Measurements from ENCODE around the gene CAMTA2. TPM values are rescaled to one million over a fixed set of nuclear protein-coding genes. Genes with fewer than 3 reads are reported as not detected.

Gene CAMTA2
- total RNA-seq, 1 donor from 2014 or later: 12.5 TPM

- Mint-ChIP-seq H3K4me1 (peaks cover 48% of the 10 kb centered on the region), H3K27ac (ENCODE audit: unreplicated experiment) (peak overlapping the region; percentile 96), H3K9me3 (no peaks in the 10 kb centered on the region), H3K36me3 (ENCODE audit: low read depth) (peaks cover 12% of the 10 kb centered on the region), H3K27me3 (ENCODE audit: low read depth) (peaks cover 6% of the 10 kb centered on the region), H3K4me3 (peak overlapping the region; percentile 96)
- peak; percentile 30 for DNase-seq (ENCODE audit: low read depth, low spot score)
- TF ChIP-seq, protein P1, sequence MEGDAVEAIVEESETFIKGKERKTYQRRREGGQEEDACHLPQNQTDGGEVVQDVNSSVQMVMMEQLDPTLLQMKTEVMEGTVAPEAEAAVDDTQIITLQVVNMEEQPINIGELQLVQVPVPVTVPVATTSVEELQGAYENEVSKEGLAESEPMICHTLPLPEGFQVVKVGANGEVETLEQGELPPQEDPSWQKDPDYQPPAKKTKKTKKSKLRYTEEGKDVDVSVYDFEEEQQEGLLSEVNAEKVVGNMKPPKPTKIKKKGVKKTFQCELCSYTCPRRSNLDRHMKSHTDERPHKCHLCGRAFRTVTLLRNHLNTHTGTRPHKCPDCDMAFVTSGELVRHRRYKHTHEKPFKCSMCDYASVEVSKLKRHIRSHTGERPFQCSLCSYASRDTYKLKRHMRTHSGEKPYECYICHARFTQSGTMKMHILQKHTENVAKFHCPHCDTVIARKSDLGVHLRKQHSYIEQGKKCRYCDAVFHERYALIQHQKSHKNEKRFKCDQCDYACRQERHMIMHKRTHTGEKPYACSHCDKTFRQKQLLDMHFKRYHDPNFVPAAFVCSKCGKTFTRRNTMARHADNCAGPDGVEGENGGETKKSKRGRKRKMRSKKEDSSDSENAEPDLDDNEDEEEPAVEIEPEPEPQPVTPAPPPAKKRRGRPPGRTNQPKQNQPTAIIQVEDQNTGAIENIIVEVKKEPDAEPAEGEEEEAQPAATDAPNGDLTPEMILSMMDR (conservative IDR thresholded peaks at IDR 0.05): no peak
Measured at GRCh38 chr17:4939546-4939795, 48.0 kb downstream of the CAMTA2 start.

- Mint-ChIP-seq H3K4me1 (peaks cover 51% of the 10 kb centered on the region), H3K9me3 (no peaks in the 10 kb centered on the region), H3K36me3 (ENCODE audit: low read depth) (peaks cover 10% of the 10 kb centered on the region), H3K27me3 (ENCODE audit: low read depth) (peaks cover 6% of the 10 kb centered on the region), H3K27ac (ENCODE audit: unreplicated experiment) (peak overlapping the region; percentile 96), H3K4me3 (peak overlapping the region; percentile 96)
- TF ChIP-seq, protein P1 (conservative IDR thresholded peaks at IDR 0.05): no peak
- DNase-seq (ENCODE audit: low read depth, low spot score): no peak
Measured at GRCh38 chr17:4938688-4939545, 48.6 kb downstream of the CAMTA2 start.

DNA sequence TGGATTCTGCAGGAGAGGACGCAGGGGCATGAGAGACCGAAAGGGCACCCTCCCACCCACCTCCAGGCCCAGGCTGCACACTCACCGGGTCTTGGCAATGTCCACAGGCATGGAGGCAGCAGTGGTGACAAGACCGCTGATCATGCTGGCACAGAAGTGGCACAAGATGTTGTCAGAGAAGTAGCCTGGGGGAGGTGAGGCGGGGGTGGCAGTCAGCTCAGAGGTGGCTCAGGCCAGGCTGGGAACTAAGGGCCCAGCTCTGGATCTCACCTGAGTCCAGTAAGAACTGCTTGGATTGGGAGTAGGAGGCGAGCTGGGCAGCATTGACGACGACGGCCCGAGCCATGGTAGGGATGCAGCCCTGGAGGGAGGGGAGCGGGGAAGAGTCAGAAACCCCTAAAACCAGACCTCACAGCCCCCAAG, 49.4 kb downstream of the CAMTA2 start:
- TF ChIP-seq, protein P1 (conservative IDR thresholded peaks at IDR 0.05): no peak
- Mint-ChIP-seq H3K36me3 (ENCODE audit: low read depth) (peaks cover 10% of the 10 kb centered on the region), H3K4me3 (peak overlapping the region; percentile 96), H3K9me3 (no peaks in the 10 kb centered on the region), H3K27me3 (ENCODE audit: low read depth) (peaks cover 6% of the 10 kb centered on the region), H3K4me1 (peaks cover 47% of the 10 kb centered on the region), H3K27ac (ENCODE audit: unreplicated experiment) (peak overlapping the region; percentile 12)
- DNase-seq (ENCODE audit: low read depth, low spot score): no peak

- Mint-ChIP-seq H3K4me1 (peaks cover 44% of the 10 kb centered on the region), H3K9me3 (no peaks in the 10 kb centered on the region), H3K27me3 (ENCODE audit: low read depth) (peaks cover 6% of the 10 kb centered on the region), H3K4me3 (peak overlapping the region; percentile 96), H3K36me3 (ENCODE audit: low read depth) (peaks cover 10% of the 10 kb centered on the region), H3K27ac (ENCODE audit: unreplicated experiment) (no peak overlapping the region)
- DNase-seq (ENCODE audit: low read depth, low spot score): no peak
- TF ChIP-seq, protein P1 (conservative IDR thresholded peaks at IDR 0.05): no peak
Measured at GRCh38 chr17:4937553-4937952, 49.9 kb downstream of the CAMTA2 start.

- H3K27me3 Mint-ChIP-seq (ENCODE audit: low read depth): peaks cover 6% of the 10 kb centered on the region
- H3K4me3 Mint-ChIP-seq: peak overlapping the region; percentile 78
- DNase-seq (ENCODE audit: low read depth, low spot score): no peak
- no peaks in the 10 kb centered on the region for H3K9me3 Mint-ChIP-seq
- TF ChIP-seq, protein P1 (conservative IDR thresholded peaks at IDR 0.05): no peak
- H3K4me1 Mint-ChIP-seq: peaks cover 37% of the 10 kb centered on the region
- H3K36me3 Mint-ChIP-seq (ENCODE audit: low read depth): peaks cover 7% of the 10 kb centered on the region
- no peak overlapping the region for H3K27ac Mint-ChIP-seq (ENCODE audit: unreplicated experiment)
Measured at GRCh38 chr17:4936436-4936835, 51.0 kb downstream of the CAMTA2 start.

Measured in neural crest cell (in vitro differentiated cells).